Mucosa of rectum (tissue), 2 donors: ENCODE data around the gene TAF6.

Source experiments
- H3K27ac ChIP-seq, 2 donors: one replicate each; pipeline ENCODE4 v1.7.0; 2013; ENCODE audit warnings: inconsistent platforms in 2 of 2, low read depth in 2 of 2, low read length in 2 of 2
- H3K27me3 ChIP-seq, 2 donors: one replicate each; pipeline ENCODE4 v1.7.0; 2013; ENCODE audit warnings: low read length in 2 of 2; ENCODE audit not compliant: control insufficient read depth in 2 of 2, insufficient read depth in 2 of 2
- H3K36me3 ChIP-seq, 2 donors: one replicate each; pipeline ENCODE4 v1.7.0; 2013; ENCODE audit warnings: low read length in 2 of 2; ENCODE audit not compliant: control insufficient read depth in 2 of 2, insufficient read depth in 2 of 2
- H3K4me1 ChIP-seq, 2 donors: one replicate each; pipeline ENCODE4 v1.7.0; 2013; ENCODE audit warnings: low read length in 2 of 2, mild to moderate bottlenecking in 1 of 2; ENCODE audit not compliant: control insufficient read depth in 2 of 2, insufficient read depth in 2 of 2
- H3K4me3 ChIP-seq, 2 donors: one replicate each; pipeline ENCODE4 v1.7.0; 2013; ENCODE audit warnings: low read length in 2 of 2
- H3K9ac ChIP-seq, 2 donors: one replicate each; pipeline ENCODE4 v1.7.0; 2013; ENCODE audit warnings: low read length in 2 of 2, low read depth in 1 of 2, mild to moderate bottlenecking in 1 of 2
- H3K9me3 ChIP-seq, 2 donors: one replicate each; pipeline ENCODE4 v1.7.0; 2013; ENCODE audit warnings: low read length in 2 of 2; ENCODE audit not compliant: control insufficient read depth in 2 of 2
- donor health status: healthy.
- donor health status: Normal muscosa, but diverticular disease.

TAF6 gene

GRCh38 chr7:100071018-100071723, 48.0 kb downstream of the TAF6 start:
- Histone ChIP-seq H3K4me1 (no peaks in the 10 kb centered on the region), H3K27ac (no peak overlapping the region), H3K27me3 (no peaks in the 10 kb centered on the region), H3K36me3 (peaks cover 63% of the 10 kb centered on the region in 2 donors), H3K9ac (no peak overlapping the region), H3K4me3 (peak overlapping the region in 1 of 2 donors; percentile 12), H3K9me3 (peaks cover 15 to 16% of the 10 kb centered on the region in 2 donors)

DNA sequence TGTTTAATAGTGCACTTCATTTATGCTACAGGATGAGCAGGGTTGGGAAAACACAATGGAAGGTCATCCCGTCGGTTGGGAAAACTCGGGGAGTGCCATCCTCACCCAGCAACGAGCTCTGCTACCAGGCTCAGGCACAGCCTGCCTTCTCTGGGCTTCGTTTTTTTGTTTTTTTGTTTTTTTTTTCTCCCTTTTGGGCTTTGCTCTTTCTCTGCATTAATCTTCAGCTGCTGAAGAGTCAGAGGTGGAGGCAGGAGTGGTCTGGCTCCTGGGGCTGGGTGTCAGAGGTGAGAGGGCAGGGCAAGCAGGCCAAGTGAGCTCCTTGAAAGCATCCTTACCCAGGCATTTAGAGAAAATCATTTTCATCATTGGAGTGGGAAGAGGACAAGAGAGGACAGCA, 49.2 kb downstream of the TAF6 start:
- Histone ChIP-seq H3K9ac (no peak overlapping the region), H3K4me3 (no peak overlapping the region), H3K4me1 (no peaks in the 10 kb centered on the region), H3K9me3 (peaks cover 15 to 16% of the 10 kb centered on the region in 2 donors), H3K36me3 (peaks cover 51 to 52% of the 10 kb centered on the region in 2 donors), H3K27me3 (no peaks in the 10 kb centered on the region), H3K27ac (no peak overlapping the region)

DNA sequence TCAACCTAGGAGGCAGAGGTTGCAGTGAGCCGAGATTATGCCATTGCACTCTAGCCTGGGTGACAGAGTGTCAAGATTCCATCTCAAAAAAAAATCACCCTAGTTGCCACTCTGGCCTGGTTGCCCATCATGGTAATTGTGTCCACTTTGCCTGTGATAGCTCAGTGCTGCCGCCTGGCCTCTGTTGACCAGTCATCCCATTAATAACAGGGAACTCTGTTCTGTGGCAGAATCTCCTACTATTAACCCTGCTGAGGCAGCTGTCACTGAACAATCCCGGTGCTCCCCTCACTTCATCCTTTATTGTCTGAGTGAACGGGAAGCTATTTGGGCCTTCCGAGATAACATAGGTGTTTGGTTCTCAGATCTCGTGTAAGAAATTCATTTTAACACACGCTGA, 52.2 kb downstream of the TAF6 start:
- Histone ChIP-seq H3K27ac (no peak overlapping the region), H3K36me3 (peaks cover 35 to 39% of the 10 kb centered on the region in 2 donors), H3K4me3 (no peak overlapping the region), H3K9me3 (peaks cover 8 to 10% of the 10 kb centered on the region in 2 donors), H3K4me1 (no peaks in the 10 kb centered on the region), H3K27me3 (no peaks in the 10 kb centered on the region), H3K9ac (no peak overlapping the region)

DNA sequence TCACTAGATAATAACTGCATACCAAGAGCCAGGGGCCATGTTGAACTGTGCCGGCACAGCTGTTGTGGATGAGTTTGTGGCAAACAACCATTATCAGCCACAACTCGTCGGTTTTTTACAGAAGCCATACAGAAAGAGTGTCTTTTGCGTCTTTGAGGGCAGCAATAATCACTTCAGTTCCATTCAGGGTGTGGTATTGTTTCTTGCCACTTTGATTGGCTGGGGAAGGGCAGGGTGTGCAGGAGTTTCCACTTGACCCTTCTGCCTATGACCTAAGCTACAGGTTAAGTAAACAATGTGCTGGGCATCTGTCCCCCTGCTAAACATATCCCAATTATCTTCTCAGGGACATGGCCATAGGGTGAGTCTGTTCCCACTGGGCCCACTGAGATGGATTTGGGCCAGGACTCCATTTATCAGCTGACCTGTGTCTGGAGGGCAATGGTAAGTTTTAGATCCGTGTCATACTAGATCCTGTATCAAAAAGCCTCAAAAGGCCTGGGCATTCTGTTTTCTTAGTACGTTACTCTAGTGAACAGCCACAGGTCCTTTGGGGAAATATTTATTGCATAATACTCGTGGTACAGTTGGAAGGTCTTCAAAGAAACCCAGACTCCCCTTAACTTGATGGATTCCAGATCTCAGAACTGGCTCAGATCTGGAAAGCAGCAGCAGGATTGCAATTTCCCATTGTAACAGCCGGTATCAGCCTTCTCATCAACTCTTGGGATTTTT, 53.5 kb downstream of the TAF6 start:
- Histone ChIP-seq H3K27ac (no peak overlapping the region), H3K4me1 (no peaks in the 10 kb centered on the region), H3K27me3 (no peaks in the 10 kb centered on the region), H3K36me3 (peaks cover 24 to 32% of the 10 kb centered on the region in 2 donors), H3K9ac (no peak overlapping the region), H3K9me3 (no peaks in the 10 kb centered on the region), H3K4me3 (no peak overlapping the region)

GRCh38 chr7:100064162-100064561, 55.0 kb downstream of the TAF6 start:
- H3K27me3 ChIP-seq = no peaks in the 10 kb centered on the region
- H3K9me3 ChIP-seq = no peaks in the 10 kb centered on the region
- no peak overlapping the region for H3K4me3 ChIP-seq
- no peak overlapping the region for H3K9ac ChIP-seq
- H3K36me3 ChIP-seq = peaks cover 16 to 25% of the 10 kb centered on the region in 2 donors
- H3K4me1 ChIP-seq = no peaks in the 10 kb centered on the region
- H3K27ac ChIP-seq = no peak overlapping the region

DNA sequence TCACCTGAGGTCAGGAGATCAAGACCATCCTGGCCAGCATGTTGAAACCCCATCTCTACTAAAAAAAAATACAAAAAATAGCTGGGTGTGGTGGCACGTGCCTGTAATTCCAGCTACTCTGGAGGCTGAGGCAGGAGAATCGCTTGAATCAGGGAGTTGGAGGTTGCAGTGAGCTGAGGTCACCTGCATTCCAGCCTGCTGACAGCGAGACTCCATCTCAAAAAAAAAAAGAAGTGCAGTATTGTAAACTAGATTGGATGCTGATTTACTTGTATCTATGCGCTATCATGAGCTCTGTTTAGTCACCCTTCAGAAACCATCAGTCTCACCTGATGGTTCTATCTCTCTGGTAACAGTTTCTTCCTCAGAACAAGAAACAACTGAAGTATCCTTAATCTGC, 55.8 kb downstream of the TAF6 start:
- no peaks in the 10 kb centered on the region for H3K27me3 ChIP-seq
- no peak overlapping the region for H3K27ac ChIP-seq
- H3K4me3 ChIP-seq = no peak overlapping the region
- no peaks in the 10 kb centered on the region for H3K4me1 ChIP-seq
- H3K9ac ChIP-seq = no peak overlapping the region
- H3K36me3 ChIP-seq = peaks cover 19 to 33% of the 10 kb centered on the region in 2 donors
- no peaks in the 10 kb centered on the region for H3K9me3 ChIP-seq

- H3K9me3 ChIP-seq = no peaks in the 10 kb centered on the region
- peaks cover 34 to 42% of the 10 kb centered on the region in 2 donors for H3K36me3 ChIP-seq
- H3K4me3 ChIP-seq = no peak overlapping the region
- H3K27me3 ChIP-seq = no peaks in the 10 kb centered on the region
- H3K4me1 ChIP-seq = no peaks in the 10 kb centered on the region
- H3K27ac ChIP-seq = no peak overlapping the region
- no peak overlapping the region for H3K9ac ChIP-seq
These were observed 57.5 kb downstream of the TAF6 start for GRCh38 chr7:100061518-100062193.

- Histone ChIP-seq H3K4me1 (no peaks in the 10 kb centered on the region), H3K4me3 (no peak overlapping the region), H3K36me3 (peaks cover 30 to 37% of the 10 kb centered on the region in 2 donors), H3K9ac (no peak overlapping the region), H3K27ac (no peak overlapping the region), H3K27me3 (no peaks in the 10 kb centered on the region), H3K9me3 (no peaks in the 10 kb centered on the region)
These were observed 59.9 kb downstream of the TAF6 start for GRCh38 chr7:100059251-100059739.
